Endodermal cell (in vitro differentiated cells): ENCODE results near the gene MAGEA8. TPM values are rescaled to one million over a fixed set of nuclear protein-coding genes. Genes with fewer than 3 reads are reported as not detected.
"Not testable (repeated sequence)": the region's sequence is repeated elsewhere in the genome, so short reads cannot be mapped to it uniquely, and the experiment has no call there.

Source experiments
- DNase-seq: peaks from one replicate; pipeline ENCODE4 v3.0.0-alpha.2; 2017
- H3K27ac ChIP-seq: 2 replicates; pipeline ENCODE4 v1.5.1; 2013; ENCODE audit warnings: mild to moderate bottlenecking, low read depth, low read length, moderate library complexity
- H3K27me3 ChIP-seq: 2 replicates; pipeline ENCODE4 v1.6.1; 2013; ENCODE audit warnings: mild to moderate bottlenecking, low read length, moderate library complexity; ENCODE audit not compliant: insufficient read depth, control insufficient read depth, poor library complexity, severe bottlenecking
- H3K36me3 ChIP-seq: 2 replicates; pipeline ENCODE4 v1.7.0; 2013; ENCODE audit warnings: mild to moderate bottlenecking, low read length, moderate library complexity; ENCODE audit not compliant: control insufficient read depth, insufficient read depth
- H3K4me1 ChIP-seq: one replicate; pipeline ENCODE4 v1.7.0; 2013; ENCODE audit warnings: low read length; ENCODE audit not compliant: control insufficient read depth, insufficient read depth
- H3K4me3 ChIP-seq: 2 replicates; pipeline ENCODE4 v1.5.1; 2013; ENCODE audit warnings: mild to moderate bottlenecking, low read length, moderate library complexity
- H3K9ac ChIP-seq: 2 replicates; pipeline ENCODE4 v1.6.1; 2013; ENCODE audit warnings: mild to moderate bottlenecking, low read length, moderate library complexity; ENCODE audit not compliant: poor library complexity, severe bottlenecking; ENCODE audit errors: extremely low read depth
- H3K9me3 ChIP-seq: 2 replicates; pipeline ENCODE4 v1.6.1; 2013; ENCODE audit warnings: mild to moderate bottlenecking, low read length, moderate library complexity; ENCODE audit not compliant: control insufficient read depth
- H3K27ac Mint-ChIP-seq: 2 replicates; pipeline ENCODE4 v1.8.0; 2020; ENCODE audit warnings: mixed read lengths
- H3K27me3 Mint-ChIP-seq: 2 replicates; pipeline ENCODE4 v1.8.0; 2021; ENCODE audit warnings: mild to moderate bottlenecking, mixed read lengths; ENCODE audit not compliant: insufficient read depth
- H3K36me3 Mint-ChIP-seq: 2 replicates; pipeline ENCODE4 v1.8.0; 2020; ENCODE audit warnings: low read depth, mixed read lengths
- H3K4me1 Mint-ChIP-seq: 2 replicates; pipeline ENCODE4 v1.8.0; 2020; ENCODE audit warnings: mixed read lengths
- H3K4me3 Mint-ChIP-seq: 2 replicates; pipeline ENCODE4 v1.8.0; 2020; ENCODE audit warnings: mild to moderate bottlenecking, moderate library complexity, mixed read lengths
- H3K9me3 Mint-ChIP-seq: 2 replicates; pipeline ENCODE4 v1.8.0; 2020; ENCODE audit warnings: mild to moderate bottlenecking, mixed read lengths
- WGBS, 2 experiments: methylation state at CpG; one replicate each; pipeline versions ENCODE4 v1.1.5 to v1.1.7; 2013; ENCODE audit warnings: missing lambda C conversion rate in 2 of 2, mixed read lengths in 1 of 2; ENCODE audit not compliant: insufficient coverage in 1 of 2, insufficient read length in 1 of 2; 5-methylcytosine and 5-hydroxymethylcytosine counted together
- total RNA-seq, 2 donors: library from RNA; stranded (reverse); fragmentation: NEBNext Ultra II Directional in 1 of 2; extraction: Animal tissue kit (Norgen Biotek cat#: 25700) in 1 of 2; gene quantifications; 2 replicates in 1 of 2; 3 replicates in 1 of 2; pipeline ENCODE4 v1.2.1, GENCODE V29; 2021
- TF ChIP-seq, protein P1 (sequence below): fragments of 200-600 bp; sonication (generic); conservative IDR thresholded peaks from 2 replicates; pipeline ENCODE4 v1.5.0; 2021; ENCODE audit warnings: antibody characterized with exemption, mild to moderate bottlenecking

MAGEA8 gene
- total RNA-seq, 2 donors from 2014 or later: not detected

DNA sequence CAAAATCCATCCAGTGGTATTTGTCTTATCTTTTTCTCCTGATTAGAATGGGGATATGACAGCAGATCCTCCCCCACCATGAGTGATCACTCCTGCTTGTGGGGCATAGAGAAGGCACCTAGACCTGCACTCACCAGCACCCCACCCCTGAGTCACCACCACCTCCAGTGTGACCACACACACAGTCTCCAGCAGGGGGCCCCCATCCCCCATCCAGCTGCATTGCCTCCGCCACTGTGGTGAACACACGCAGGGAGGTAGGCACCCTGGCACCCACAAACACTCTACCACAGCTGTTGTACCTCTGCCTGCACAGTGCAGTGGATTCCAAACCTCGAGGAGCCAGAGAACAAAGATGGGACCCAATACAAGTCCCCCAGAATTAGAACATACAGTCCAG is 9.0 kb upstream of the MAGEA8 start:
- TF ChIP-seq, protein P1, sequence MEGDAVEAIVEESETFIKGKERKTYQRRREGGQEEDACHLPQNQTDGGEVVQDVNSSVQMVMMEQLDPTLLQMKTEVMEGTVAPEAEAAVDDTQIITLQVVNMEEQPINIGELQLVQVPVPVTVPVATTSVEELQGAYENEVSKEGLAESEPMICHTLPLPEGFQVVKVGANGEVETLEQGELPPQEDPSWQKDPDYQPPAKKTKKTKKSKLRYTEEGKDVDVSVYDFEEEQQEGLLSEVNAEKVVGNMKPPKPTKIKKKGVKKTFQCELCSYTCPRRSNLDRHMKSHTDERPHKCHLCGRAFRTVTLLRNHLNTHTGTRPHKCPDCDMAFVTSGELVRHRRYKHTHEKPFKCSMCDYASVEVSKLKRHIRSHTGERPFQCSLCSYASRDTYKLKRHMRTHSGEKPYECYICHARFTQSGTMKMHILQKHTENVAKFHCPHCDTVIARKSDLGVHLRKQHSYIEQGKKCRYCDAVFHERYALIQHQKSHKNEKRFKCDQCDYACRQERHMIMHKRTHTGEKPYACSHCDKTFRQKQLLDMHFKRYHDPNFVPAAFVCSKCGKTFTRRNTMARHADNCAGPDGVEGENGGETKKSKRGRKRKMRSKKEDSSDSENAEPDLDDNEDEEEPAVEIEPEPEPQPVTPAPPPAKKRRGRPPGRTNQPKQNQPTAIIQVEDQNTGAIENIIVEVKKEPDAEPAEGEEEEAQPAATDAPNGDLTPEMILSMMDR: peak; percentile 74
- peaks cover 60% of the 10 kb centered on the region for H3K9me3 Mint-ChIP-seq
- no peaks in the 10 kb centered on the region for H3K27me3 Mint-ChIP-seq
- peaks cover 2% of the 10 kb centered on the region for H3K36me3 Mint-ChIP-seq
- Histone ChIP-seq H3K27ac (no peak overlapping the region), H3K9ac (no peak overlapping the region), H3K36me3 (no peaks in the 10 kb centered on the region), H3K4me1 (no peaks in the 10 kb centered on the region), H3K4me3 (no peak overlapping the region), H3K27me3 (no peaks in the 10 kb centered on the region), H3K9me3 (no peaks in the 10 kb centered on the region)
- 64% methylated on average over 3 of the region's 3 CpGs; no CpG with 5 or more reads in 1 of the 2 experiments for WGBS, 2 experiments
- no peak overlapping the region for H3K27ac Mint-ChIP-seq
- H3K4me3 Mint-ChIP-seq: no peak overlapping the region
- peak; percentile 81 for DNase-seq
- peaks cover 6% of the 10 kb centered on the region for H3K4me1 Mint-ChIP-seq

DNA sequence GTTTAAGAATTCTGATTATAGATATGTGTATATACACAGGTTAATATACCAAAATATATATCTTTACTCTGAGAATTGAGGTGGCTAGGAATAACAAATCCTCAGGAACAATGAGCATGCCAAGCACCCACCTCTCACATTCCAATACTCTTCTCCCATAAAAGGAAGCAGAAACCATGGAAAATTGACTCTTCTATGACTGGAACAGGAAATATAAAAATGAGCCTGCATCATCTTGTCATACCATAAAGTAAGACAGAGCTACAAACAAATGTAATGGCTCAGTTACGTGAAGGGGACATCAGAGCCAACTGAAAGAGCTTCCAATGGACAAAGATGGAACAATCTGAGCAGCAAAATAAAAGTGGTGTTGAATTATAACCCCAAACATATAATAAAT is 3.8 kb upstream of the MAGEA8 start:
- H3K27me3 Mint-ChIP-seq: no peaks in the 10 kb centered on the region
- H3K4me1 Mint-ChIP-seq: peaks cover under 1% of the 10 kb centered on the region
- DNase-seq: no peak
- H3K4me1 ChIP-seq: no peaks in the 10 kb centered on the region
- 100% methylated on average over 1 of the region's 1 CpG; no CpG with 5 or more reads in 1 of the 2 experiments for WGBS, 2 experiments
- no peak overlapping the region for H3K9ac ChIP-seq
- H3K4me3 ChIP-seq: no peak overlapping the region
- no peaks in the 10 kb centered on the region for H3K9me3 ChIP-seq
- peaks cover 36% of the 10 kb centered on the region for H3K9me3 Mint-ChIP-seq
- TF ChIP-seq, protein P1: no peak
- no peaks in the 10 kb centered on the region for H3K27me3 ChIP-seq
- no peak overlapping the region for H3K27ac ChIP-seq
- no peaks in the 10 kb centered on the region for H3K36me3 ChIP-seq
- H3K36me3 Mint-ChIP-seq: no peaks in the 10 kb centered on the region
- no peak overlapping the region for H3K27ac Mint-ChIP-seq
- H3K4me3 Mint-ChIP-seq: no peak overlapping the region

DNA sequence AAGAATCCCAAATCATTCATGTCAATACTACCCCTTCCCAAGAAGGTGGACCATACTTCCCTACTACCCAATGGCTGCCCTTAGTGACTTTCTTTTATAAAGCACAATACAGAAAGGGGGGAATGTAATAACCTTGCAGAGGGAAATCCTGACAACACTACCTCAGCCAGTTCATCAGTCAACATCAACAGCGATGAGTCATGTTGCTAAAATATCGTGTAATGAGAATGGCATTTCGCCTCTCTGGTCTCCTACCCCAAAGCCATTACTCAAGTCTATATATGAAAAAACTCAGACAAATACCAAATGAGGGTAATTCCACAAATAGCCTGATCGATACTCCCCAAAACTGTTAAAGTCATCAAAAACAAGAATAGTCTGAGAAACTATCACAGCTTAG is 3.3 kb upstream of the MAGEA8 start:
- Histone ChIP-seq H3K36me3 (no peaks in the 10 kb centered on the region), H3K4me3 (no peak overlapping the region), H3K27me3 (no peaks in the 10 kb centered on the region), H3K27ac (no peak overlapping the region), H3K9ac (no peak overlapping the region), H3K4me1 (no peaks in the 10 kb centered on the region), H3K9me3 (no peaks in the 10 kb centered on the region)
- H3K4me3 Mint-ChIP-seq: no peak overlapping the region
- H3K36me3 Mint-ChIP-seq: no peaks in the 10 kb centered on the region
- TF ChIP-seq, protein P1: no peak
- H3K27ac Mint-ChIP-seq: no peak overlapping the region
- no peak for DNase-seq
- H3K9me3 Mint-ChIP-seq: peaks cover 37% of the 10 kb centered on the region
- no peaks in the 10 kb centered on the region for H3K4me1 Mint-ChIP-seq
- WGBS, 2 experiments: 92% methylated on average over 4 of the region's 4 CpGs; no CpG with 5 or more reads in 1 of the 2 experiments
- no peaks in the 10 kb centered on the region for H3K27me3 Mint-ChIP-seq

DNA sequence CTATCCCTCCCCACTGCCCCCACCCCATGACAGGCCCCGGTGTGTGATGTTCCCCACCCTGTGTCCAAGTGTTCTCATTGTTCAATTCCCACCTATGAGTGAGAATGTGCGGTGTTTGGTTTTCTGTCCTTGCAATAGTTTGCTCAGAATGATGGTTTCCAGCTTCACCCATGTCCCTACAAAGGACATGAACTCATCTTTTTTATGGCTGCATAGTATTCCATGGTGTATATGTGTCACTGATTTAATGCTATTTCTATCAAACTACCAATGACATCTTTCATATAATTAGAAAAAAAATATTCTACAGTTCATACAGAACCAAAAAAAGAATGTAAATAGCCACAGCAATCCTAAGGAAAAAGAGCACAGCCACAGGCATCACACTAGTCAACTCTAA is 9.8 kb downstream of the MAGEA8 start:
- not testable (repeated sequence) for H3K4me1 Mint-ChIP-seq, H3K4me1 ChIP-seq, H3K27ac Mint-ChIP-seq, DNase-seq, H3K27ac ChIP-seq, H3K9ac ChIP-seq, H3K36me3 Mint-ChIP-seq, H3K36me3 ChIP-seq, H3K27me3 Mint-ChIP-seq, H3K9me3 ChIP-seq, H3K27me3 ChIP-seq, H3K4me3 ChIP-seq, H3K4me3 Mint-ChIP-seq
- peaks cover 51% of the 10 kb centered on the region for H3K9me3 Mint-ChIP-seq
- 100% methylated on average over 1 of the region's 2 CpGs; no CpG with 5 or more reads in 1 of the 2 experiments for WGBS, 2 experiments
